ENCODE data around the gene P3H3.
"Not testable (repeated sequence)": the region's sequence is repeated elsewhere in the genome, so short reads cannot be mapped to it uniquely, and the experiment has no call there.

P3H3 gene

GRCh38 chr12:6843118-6843902 is 15.1 kb downstream of the P3H3 start:
- DNase-seq (ENCODE audit: low read depth in 2 of 2) = no peak

- DNase-seq (ENCODE audit: low read depth in 2 of 2) = no peak
Measured at GRCh38 chr12:6845395-6845794, 17.2 kb downstream of the P3H3 start.

- no peak for DNase-seq (ENCODE audit: low read depth in 2 of 2)
Measured at GRCh38 chr12:6846316-6846869, 18.2 kb downstream of the P3H3 start.

GRCh38 chr12:6847676-6848075 is 19.5 kb downstream of the P3H3 start:
- no peak for DNase-seq (ENCODE audit: low read depth in 2 of 2)

GRCh38 chr12:6849427-6849826 is 21.2 kb downstream of the P3H3 start:
- DNase-seq (ENCODE audit: low read depth in 2 of 2) = no peak

- DNase-seq (ENCODE audit: low read depth in 2 of 2) = no peak
Measured at GRCh38 chr12:6849976-6850560, 21.9 kb downstream of the P3H3 start.

GRCh38 chr12:6850796-6851152 is 22.6 kb downstream of the P3H3 start:
- DNase-seq (ENCODE audit: low read depth in 2 of 2) = no peak

- peak; percentile 97 to 98 for DNase-seq (ENCODE audit: low read depth in 2 of 2)
Measured at GRCh38 chr12:6851153-6851920, 23.1 kb downstream of the P3H3 start, which contains the start of gene CDCA3. Gene CDCA3, minus strand, starts transcription at chr12:6851286. Its CDS starts 334 bp downstream, at chr12:6850952.

GRCh38 chr12:6851921-6852650 is 23.9 kb downstream of the P3H3 start, which contains the start of gene USP5:
Gene USP5, plus strand, starts transcription at chr12:6852150. Its CDS starts 30 bp downstream, at chr12:6852180.
- peak; percentile 99 for DNase-seq (ENCODE audit: low read depth in 2 of 2)

- DNase-seq (ENCODE audit: low read depth in 2 of 2) = no peak
Measured at GRCh38 chr12:6852651-6853354, 24.6 kb downstream of the P3H3 start.

- DNase-seq (ENCODE audit: low read depth in 2 of 2) = no peak
Measured at GRCh38 chr12:6853626-6854025, 25.4 kb downstream of the P3H3 start.

GRCh38 chr12:6854036-6854435 is 25.8 kb downstream of the P3H3 start:
- DNase-seq (ENCODE audit: low read depth in 2 of 2) = no peak

GRCh38 chr12:6855322-6855721 is 27.1 kb downstream of the P3H3 start:
- DNase-seq (ENCODE audit: low read depth in 2 of 2) = no peak

GRCh38 chr12:6858799-6859198 is 30.6 kb downstream of the P3H3 start:
- DNase-seq (ENCODE audit: low read depth in 2 of 2) = no peak

GRCh38 chr12:6860116-6860515 is 31.9 kb downstream of the P3H3 start:
- no peak for DNase-seq (ENCODE audit: low read depth in 2 of 2)

GRCh38 chr12:6860942-6861341 is 32.7 kb downstream of the P3H3 start:
- DNase-seq (ENCODE audit: low read depth in 2 of 2) = no peak

GRCh38 chr12:6861391-6861790 is 33.2 kb downstream of the P3H3 start:
- DNase-seq (ENCODE audit: low read depth in 2 of 2) = no peak

GRCh38 chr12:6863033-6863432 is 34.8 kb downstream of the P3H3 start:
- no peak for DNase-seq (ENCODE audit: low read depth in 2 of 2)

- no peak for DNase-seq (ENCODE audit: low read depth in 2 of 2)
Measured at GRCh38 chr12:6863586-6864321, 35.5 kb downstream of the P3H3 start.

- DNase-seq (ENCODE audit: low read depth in 2 of 2) = not testable (repeated sequence)
Measured at GRCh38 chr12:6865307-6865706, 37.1 kb downstream of the P3H3 start.
